GM21786 (cell line): ENCODE results near the gene SMIM38.
"Not testable (repeated sequence)": the region's sequence is repeated elsewhere in the genome, so short reads cannot be mapped to it uniquely, and the experiment has no call there.

ENCODE experiments used
- ATAC-seq: cut with Tn5 transposase; IDR thresholded peaks from one replicate; pipeline ENCODE4 v1.9.1; 2021; ENCODE audit not compliant: unreplicated experiment

The SMIM38 gene

DNA sequence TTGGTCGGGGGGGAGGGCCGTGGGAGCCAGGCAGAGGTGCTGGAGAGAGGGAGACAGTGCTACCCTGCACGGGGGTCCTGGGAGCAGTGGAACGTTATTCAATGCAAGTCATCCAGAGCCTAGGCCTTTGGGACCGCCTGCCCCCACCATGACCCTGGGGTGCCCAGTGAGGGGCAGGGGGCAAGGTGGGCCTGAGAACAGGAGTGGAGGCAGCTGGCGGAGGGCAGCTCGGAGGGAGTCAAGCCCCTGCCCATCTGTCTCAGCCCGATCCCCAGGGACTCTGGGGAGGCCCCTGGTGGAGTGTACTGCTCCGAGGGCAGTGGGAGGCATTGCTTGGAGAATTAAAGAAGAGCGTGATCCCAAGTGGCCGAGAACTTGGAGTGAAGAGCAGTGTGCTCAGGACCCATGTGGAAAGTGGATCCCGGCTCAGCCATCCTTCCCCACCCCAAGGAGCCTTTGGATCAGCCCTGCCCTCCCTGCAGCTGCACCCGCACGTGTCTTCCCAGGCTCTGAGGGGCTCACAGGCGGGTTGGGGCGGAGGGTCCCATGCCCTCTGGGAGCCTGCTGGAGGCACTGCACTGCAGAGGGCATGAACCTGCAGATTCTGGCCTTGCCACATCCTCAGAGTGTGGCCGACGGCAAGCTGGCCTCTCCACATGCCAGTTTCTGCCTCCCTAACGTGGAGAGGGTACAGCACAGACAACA lies 34.0 kb upstream of the SMIM38 start:
- no peak for ATAC-seq

DNA sequence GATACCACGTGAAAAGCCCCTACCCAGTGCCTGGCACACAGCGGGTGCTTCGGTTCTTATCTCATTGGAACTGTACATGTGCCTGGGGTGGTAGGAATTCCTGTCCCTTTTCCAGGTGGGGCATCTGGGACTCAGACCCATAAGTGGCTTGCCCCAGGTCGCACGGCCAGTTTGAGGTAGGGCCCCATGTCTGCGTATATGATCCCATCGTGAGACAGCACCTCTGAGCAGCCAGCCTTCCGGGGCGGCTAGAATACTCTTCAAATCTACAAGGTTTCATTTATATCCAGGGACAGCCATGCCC lies 33.5 kb upstream of the SMIM38 start:
- no peak for ATAC-seq

DNA sequence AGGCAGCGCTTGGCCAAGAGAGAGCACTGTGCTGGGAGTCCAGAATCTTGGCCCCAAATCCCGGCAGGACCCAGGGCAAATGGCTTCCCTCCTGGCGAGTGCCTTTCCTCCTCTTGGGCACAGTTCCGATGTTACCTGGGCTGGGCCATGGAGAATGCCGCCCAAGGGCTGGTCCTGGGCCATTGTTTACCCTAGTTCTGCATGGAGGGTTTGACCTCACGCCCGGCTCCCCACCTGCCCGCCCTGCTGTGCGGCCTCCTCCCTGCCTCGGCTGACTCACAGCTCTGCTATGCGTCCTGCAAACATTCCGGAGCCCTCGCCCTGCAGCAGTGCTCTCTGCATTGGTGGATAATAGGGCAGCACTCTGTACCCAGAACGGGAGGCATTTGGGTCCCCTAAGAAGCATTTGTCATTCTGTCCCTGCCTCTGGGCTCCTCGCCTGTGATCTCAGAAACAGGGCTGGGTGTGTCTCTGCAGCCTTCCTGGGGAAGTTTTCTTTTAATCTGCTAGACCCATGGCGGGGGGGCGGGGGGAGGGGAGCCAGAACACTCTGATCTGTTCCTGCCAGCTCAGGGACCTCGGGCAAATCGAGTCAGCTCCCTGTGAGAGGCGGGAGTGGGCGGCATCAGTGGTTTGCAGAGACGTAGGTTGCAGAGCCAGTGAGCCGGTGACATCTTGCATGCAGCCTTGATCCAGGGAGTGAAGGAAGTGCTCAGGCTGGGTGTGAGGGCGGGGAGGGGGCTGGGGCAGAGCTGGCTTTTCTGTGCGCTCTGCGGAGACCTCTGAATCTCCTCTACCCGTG lies 32.9 kb upstream of the SMIM38 start:
- no peak for ATAC-seq

- no peak for ATAC-seq
Measured at GRCh38 chr11:69123593-69124545, 31.9 kb upstream of the SMIM38 start.

- no peak for ATAC-seq
Measured at GRCh38 chr11:69125861-69126260, 29.9 kb upstream of the SMIM38 start.

- ATAC-seq: no peak
Measured at GRCh38 chr11:69126286-69126685, 29.4 kb upstream of the SMIM38 start.

DNA sequence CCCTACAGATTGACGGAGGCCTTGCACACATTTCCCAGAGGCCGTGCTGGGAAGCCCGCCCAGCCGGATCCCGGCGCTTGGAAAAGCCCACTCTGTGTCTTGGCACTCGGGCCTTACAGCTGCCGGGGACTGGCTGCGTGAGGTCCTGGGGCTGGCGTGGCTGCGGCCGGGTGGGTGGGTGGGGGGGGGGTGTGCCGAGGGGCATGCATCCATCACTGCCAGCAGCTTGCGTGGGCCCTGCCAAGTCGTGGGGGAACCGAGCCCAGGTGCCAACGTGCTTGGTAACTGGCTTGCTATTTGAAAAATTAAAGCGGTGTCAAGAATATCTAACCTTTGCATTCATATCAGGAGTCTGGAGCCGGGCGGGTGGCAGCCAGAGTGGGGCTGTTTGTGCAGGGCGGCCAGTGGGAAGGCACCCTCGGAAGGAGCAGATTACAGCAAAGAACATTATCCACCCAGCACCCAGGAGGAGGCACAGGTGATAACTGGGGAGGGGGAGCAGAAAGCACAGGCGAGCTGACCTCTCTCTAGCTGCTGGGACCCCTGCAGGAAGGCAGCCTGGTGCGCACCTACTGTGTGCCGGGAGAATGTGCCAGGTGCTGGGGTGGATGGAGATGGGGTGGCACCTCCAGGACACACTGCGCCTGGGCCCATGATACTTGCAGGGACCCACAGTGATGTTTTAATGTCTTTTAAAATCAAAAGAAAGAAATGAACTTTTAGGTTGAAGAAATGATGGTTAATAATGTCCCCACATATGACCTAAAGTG lies 28.5 kb upstream of the SMIM38 start:
- no peak for ATAC-seq

DNA sequence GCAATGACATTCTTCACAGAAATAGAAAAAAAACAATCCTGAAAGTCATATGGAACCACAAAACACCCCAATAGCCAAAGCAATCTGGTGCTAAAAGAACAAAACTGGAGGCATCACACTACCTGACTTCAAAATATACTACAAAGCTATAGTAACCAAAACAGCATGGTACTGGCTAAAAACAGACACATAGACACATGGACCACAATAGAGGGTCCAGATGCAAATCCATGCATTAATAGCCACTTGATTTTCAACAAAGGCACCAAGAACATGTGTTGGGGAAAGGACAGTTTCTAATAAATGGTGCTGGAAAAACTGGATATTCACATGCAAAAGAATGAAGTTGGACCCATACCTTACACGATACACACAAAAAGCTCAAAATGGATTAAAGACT lies 27.9 kb upstream of the SMIM38 start:
- ATAC-seq: no peak

GRCh38 chr11:69129053-69129452 lies 26.7 kb upstream of the SMIM38 start:
- no peak for ATAC-seq

- ATAC-seq: no peak
Measured at GRCh38 chr11:69129647-69130046, 26.1 kb upstream of the SMIM38 start.

DNA sequence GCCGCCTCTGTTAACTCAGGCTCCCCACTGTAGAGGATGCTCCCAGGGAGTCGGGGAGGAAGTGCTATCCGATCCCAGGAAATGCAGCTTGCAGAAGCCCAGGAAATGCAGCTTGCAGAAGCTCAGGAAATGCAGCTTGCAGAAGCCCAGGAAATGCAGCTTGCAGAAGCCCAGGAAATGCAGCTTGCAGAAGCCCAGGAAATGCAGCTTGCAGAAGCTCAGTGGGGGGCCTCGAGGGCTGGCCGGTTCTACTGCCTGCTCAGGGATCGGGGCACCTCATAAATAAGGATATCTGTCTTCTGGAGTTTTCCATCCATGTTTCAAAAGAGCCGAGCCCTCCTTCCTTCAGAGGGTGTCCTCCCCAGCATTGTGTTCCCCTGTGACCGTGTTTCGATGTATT lies 25.1 kb upstream of the SMIM38 start:
- no peak for ATAC-seq

DNA sequence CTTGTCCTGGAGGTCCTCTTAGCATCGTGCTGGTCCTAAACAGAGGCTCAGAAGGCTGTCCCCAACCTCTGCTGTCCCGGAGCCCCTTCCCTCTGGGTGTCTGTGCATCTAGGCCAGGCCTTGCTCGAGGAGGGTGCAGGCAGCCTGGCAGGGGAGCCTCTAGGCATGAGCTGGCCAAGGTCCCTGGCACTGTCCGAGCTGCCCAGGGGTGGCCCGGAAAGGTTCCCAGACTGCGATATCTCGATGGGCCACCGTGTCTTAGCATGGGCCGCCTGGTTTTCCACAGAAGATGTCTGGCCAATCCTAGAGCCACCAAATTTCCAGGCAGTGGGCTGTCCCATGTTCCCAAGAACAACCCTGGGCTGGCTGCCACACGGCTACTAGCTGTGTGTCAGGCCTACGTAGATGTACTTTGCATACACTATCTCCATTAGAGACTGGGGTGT lies 24.6 kb upstream of the SMIM38 start:
- no peak for ATAC-seq

- no peak for ATAC-seq
Measured at GRCh38 chr11:69131644-69132300, 24.0 kb upstream of the SMIM38 start.

- no peak for ATAC-seq
Measured at GRCh38 chr11:69132301-69132670, 23.4 kb upstream of the SMIM38 start.

DNA sequence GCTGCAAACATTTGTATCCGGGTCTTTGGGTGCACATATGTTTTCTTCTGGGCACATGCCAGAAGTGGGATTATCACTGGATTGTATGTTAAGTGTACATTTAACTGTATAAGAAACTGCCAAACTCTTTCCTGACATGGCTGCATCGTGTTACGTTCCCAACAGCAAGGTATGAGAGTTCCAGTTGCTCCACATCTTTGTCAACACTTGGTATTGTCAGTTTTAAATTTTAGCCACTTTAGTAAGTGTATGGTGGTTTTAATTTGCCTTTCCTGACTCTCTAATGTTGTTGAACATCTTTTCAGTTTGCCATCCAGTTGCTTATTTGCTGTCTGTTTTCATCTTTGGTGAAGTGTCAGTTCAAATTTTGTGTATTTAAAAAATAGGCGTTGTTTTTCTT lies 22.5 kb upstream of the SMIM38 start:
- no peak for ATAC-seq

DNA sequence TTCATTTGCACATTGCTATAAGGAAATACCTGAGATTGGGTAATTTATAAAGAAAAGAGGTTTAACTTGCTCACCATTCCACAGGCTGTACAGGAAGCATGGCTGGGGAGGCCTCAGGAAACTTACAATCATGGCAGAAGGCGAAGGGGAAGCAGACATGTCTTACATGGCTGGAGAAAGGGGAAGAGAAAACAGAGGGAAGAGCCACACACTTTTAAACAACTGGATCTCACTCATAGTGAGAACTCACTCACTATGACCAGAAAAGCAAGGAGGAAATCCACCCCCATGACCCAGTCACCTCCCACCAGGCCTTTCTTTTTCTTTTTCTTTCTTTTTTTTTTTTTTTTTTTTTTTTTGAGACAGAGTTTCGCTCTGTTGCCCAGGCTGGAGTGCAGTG lies 21.6 kb upstream of the SMIM38 start:
- not testable (repeated sequence) for ATAC-seq

- no peak for ATAC-seq
Measured at GRCh38 chr11:69134957-69135356, 20.8 kb upstream of the SMIM38 start.

GRCh38 chr11:69135420-69136363 lies 20.0 kb upstream of the SMIM38 start:
- ATAC-seq: no peak

DNA sequence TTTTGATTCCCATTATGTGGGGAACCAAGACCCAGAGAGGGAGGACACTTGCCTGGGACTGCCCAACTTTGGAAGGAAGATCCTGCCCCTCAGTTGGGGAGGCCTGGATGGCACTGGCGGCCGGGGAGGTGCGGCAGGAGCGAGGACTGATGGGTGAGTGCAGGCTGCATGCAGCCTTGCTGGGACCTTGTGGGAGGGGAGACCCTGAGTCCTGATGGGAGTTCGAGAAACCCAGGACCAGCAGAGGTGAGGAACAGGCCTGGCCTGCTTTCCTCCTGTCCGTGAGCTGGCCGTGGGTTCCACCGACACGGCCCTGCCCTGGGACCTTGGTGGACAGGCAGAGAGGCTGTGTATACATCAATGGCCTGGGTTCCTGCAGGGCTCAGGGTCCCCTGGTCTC lies 19.3 kb upstream of the SMIM38 start:
- no peak for ATAC-seq
